Mucosa of descending colon (tissue), 3 donors: Measurements from ENCODE around the gene SORD. TPM values are rescaled to one million over a fixed set of nuclear protein-coding genes. Genes with fewer than 3 reads are reported as not detected.

Experiments used
- ATAC-seq: fragments of 200-7000 bp; cut with Tn5 transposase; one replicate; pipeline ENCODE4 v1.9.1; 2020; ENCODE audit warnings: mild to moderate bottlenecking, moderate library complexity
- DNase-seq, 3 donors: peaks; one replicate each; pipeline ENCODE4 v3.0.0-alpha.2; 2020
- H3K36me3 ChIP-seq: fragments of 200-600 bp; one replicate; pipeline ENCODE4 v1.8.0; 2021; ENCODE audit warnings: low read depth, mild to moderate bottlenecking
- H3K4me1 ChIP-seq: fragments of 200-600 bp; one replicate; pipeline ENCODE4 v1.8.0; 2021; ENCODE audit warnings: low read depth, mild to moderate bottlenecking
- H3K4me3 ChIP-seq: fragments of 200-600 bp; one replicate; pipeline ENCODE4 v1.8.0; 2021; ENCODE audit warnings: mild to moderate bottlenecking
- H3K9me3 ChIP-seq: fragments of 200-600 bp; one replicate; pipeline ENCODE4 v1.8.0; 2021; ENCODE audit warnings: mild to moderate bottlenecking
- intact Hi-C, 2 donors: fragments of 100-400 bp; cut with DNase I in 1 of 2; cut with micrococcal nuclease in 1 of 2; formaldehyde crosslinking; loops; one replicate each; pipeline versions ENCODE4 v1.11.0 to v1.11.1; 2022; cut with DNase I, micrococcal nuclease
- total RNA-seq, 3 donors: library from RNA; stranded (reverse); fragmentation: NEBNext Ultra II Directional in 2 of 3; extraction: Animal tissue kit (Norgen Biotek cat#: 25700) in 2 of 3; gene quantifications; one replicate each; pipeline versions ENCODE4 v1.2.1 to v1.2.4, GENCODE V29; 2021 to 2023
- TF ChIP-seq, protein P1 (sequence below): fragments of 200-600 bp; IDR thresholded peaks from one replicate; pipeline ENCODE4 v1.8.0; 2022; ENCODE audit warnings: antibody characterized with exemption, mild to moderate bottlenecking
- donor health status: DM: no; HTN: no; CAD: no; lungs with moderate emphysema.
- donor health status: DM: no; HTN: no; CAD: no.
- donor health status: DM: no; HTN: yes; CAD: no.

The SORD gene
- total RNA-seq, 3 donors from 2014 or later: 11.7 to 31.1 (median 15.8) TPM

DNA sequence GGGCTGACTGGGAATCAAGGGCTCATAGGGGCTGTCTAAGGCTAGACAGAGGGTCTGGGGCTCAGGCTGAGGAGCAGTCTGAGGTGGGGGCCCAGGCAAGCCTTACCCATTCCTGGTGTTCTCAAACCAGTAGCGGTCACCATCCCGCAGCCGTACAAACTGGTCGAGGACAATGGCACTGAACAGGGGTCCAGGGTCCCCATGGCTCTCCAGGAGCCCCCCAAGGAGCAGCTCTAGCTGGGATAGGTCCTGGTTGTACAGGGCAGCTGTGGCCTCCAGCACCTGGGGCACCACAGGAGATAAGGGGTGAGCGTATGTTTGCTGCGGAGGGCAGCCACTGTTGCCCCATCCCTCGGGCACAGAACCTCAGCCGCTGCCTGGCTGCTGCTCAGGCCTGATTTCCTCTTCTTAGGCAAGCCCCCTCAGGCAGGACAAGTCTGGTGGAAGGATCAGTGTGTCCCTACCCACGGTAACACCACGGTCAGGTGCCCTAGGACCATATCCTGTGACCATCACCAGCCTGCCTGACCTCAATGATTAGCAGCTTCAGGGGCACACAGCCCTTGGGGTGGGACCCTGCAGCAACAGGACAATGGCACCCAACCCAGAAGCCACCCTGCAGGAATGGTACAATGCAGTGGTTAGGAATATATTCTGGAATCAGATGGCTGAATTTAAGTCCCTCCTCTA is 85.1 kb downstream of the SORD start:
- H3K9me3 ChIP-seq: no peaks in the 10 kb centered on the region
- peaks cover 4% of the 10 kb centered on the region for H3K4me1 ChIP-seq
- DNase-seq (no peak), ATAC-seq (no peak)
- TF ChIP-seq, protein P1, sequence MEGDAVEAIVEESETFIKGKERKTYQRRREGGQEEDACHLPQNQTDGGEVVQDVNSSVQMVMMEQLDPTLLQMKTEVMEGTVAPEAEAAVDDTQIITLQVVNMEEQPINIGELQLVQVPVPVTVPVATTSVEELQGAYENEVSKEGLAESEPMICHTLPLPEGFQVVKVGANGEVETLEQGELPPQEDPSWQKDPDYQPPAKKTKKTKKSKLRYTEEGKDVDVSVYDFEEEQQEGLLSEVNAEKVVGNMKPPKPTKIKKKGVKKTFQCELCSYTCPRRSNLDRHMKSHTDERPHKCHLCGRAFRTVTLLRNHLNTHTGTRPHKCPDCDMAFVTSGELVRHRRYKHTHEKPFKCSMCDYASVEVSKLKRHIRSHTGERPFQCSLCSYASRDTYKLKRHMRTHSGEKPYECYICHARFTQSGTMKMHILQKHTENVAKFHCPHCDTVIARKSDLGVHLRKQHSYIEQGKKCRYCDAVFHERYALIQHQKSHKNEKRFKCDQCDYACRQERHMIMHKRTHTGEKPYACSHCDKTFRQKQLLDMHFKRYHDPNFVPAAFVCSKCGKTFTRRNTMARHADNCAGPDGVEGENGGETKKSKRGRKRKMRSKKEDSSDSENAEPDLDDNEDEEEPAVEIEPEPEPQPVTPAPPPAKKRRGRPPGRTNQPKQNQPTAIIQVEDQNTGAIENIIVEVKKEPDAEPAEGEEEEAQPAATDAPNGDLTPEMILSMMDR: no peak
- no peak overlapping the region for H3K4me3 ChIP-seq
- H3K36me3 ChIP-seq: no peaks in the 10 kb centered on the region
- intact Hi-C loops: no loop called here

GRCh38 chr15:45110256-45110820 is 87.3 kb downstream of the SORD start:
- no peak for ATAC-seq
- intact Hi-C loops: no loop called here
- peaks cover 6% of the 10 kb centered on the region for H3K4me1 ChIP-seq
- H3K9me3 ChIP-seq: no peaks in the 10 kb centered on the region
- no peak for DNase-seq
- no peaks in the 10 kb centered on the region for H3K36me3 ChIP-seq
- TF ChIP-seq, protein P1: no peak
- H3K4me3 ChIP-seq: no peak overlapping the region

GRCh38 chr15:45111390-45112142 is 88.6 kb downstream of the SORD start:
- Histone ChIP-seq H3K36me3 (no peaks in the 10 kb centered on the region), H3K9me3 (no peaks in the 10 kb centered on the region), H3K4me3 (no peak overlapping the region), H3K4me1 (peaks cover 6% of the 10 kb centered on the region)
- DNase-seq (no peak), ATAC-seq (no peak)
- TF ChIP-seq, protein P1: no peak
- intact Hi-C loops: no loop called here

GRCh38 chr15:45112143-45112590 is 89.2 kb downstream of the SORD start:
- DNase-seq: no peak
- TF ChIP-seq, protein P1: no peak
- H3K9me3 ChIP-seq: no peaks in the 10 kb centered on the region
- no peaks in the 10 kb centered on the region for H3K36me3 ChIP-seq
- no peak overlapping the region for H3K4me3 ChIP-seq
- peak; percentile 1 for ATAC-seq
- intact Hi-C loops: no loop called here
- peaks cover 6% of the 10 kb centered on the region for H3K4me1 ChIP-seq

GRCh38 chr15:45112591-45113379 is 89.8 kb downstream of the SORD start:
- DNase-seq (no peak), ATAC-seq (peak; percentile 48)
- H3K36me3 ChIP-seq: no peaks in the 10 kb centered on the region
- H3K4me3 ChIP-seq: no peak overlapping the region
- peaks cover 6% of the 10 kb centered on the region for H3K4me1 ChIP-seq
- TF ChIP-seq, protein P1: no peak
- intact Hi-C loops: no loop called here
- no peaks in the 10 kb centered on the region for H3K9me3 ChIP-seq
